Loucy (cell line): ENCODE data around the gene FAM83B.

Experiments used
- H2AFZ ChIP-seq: fragments of 200-600 bp; sonication (generic); 2 replicates; pipeline ENCODE4 v1.6.0; 2016; ENCODE audit warnings: antibody characterized with exemption, mild to moderate bottlenecking, low read length, moderate library complexity
- H3F3A ChIP-seq: fragments of 200-600 bp; 2 replicates; pipeline ENCODE4 v1.6.0; 2016; ENCODE audit warnings: antibody characterized with exemption, low read depth, mild to moderate bottlenecking
- H3K27me3 ChIP-seq: fragments of 200-600 bp; sonication (generic); 2 replicates; pipeline ENCODE4 v1.6.1; 2014; ENCODE audit warnings: low read length, mild to moderate bottlenecking; ENCODE audit not compliant: insufficient read depth, poor library complexity, severe bottlenecking
- H3K36me3 ChIP-seq: fragments of 200-600 bp; sonication (generic); 2 replicates; pipeline ENCODE4 v1.6.1; 2016; ENCODE audit warnings: low read length; ENCODE audit not compliant: insufficient read depth
- H3K4me1 ChIP-seq: fragments of 200-600 bp; sonication (generic); 2 replicates; pipeline ENCODE4 v1.5.1; 2014; ENCODE audit warnings: low read length, mild to moderate bottlenecking; ENCODE audit not compliant: insufficient read depth, poor library complexity, severe bottlenecking
- H3K4me2 ChIP-seq: fragments of 200-600 bp; sonication (generic); 2 replicates; pipeline ENCODE4 v1.6.0; 2014; ENCODE audit warnings: antibody characterized with exemption, low read length, low read depth, mild to moderate bottlenecking; ENCODE audit not compliant: poor library complexity, severe bottlenecking
- H3K4me3 ChIP-seq: fragments of 200-600 bp; sonication (generic); 2 replicates; pipeline ENCODE4 v1.5.1; 2014; ENCODE audit warnings: low read length, mild to moderate bottlenecking, mixed read lengths; ENCODE audit not compliant: poor library complexity, severe bottlenecking
- H3K79me2 ChIP-seq: fragments of 200-600 bp; sonication (generic); 2 replicates; pipeline ENCODE4 v1.6.1; 2014; ENCODE audit warnings: low read length; ENCODE audit not compliant: insufficient read depth
- H3K9ac ChIP-seq: fragments of 200-600 bp; sonication (generic); 2 replicates; pipeline ENCODE4 v1.6.0; 2014; ENCODE audit warnings: mild to moderate bottlenecking, low read depth, low read length, moderate library complexity; ENCODE audit not compliant: poor library complexity, severe bottlenecking
- H3K9me2 ChIP-seq: fragments of 200-600 bp; sonication (generic); replicated peaks from 2 replicates; pipeline ENCODE4 v1.6.1; 2016; ENCODE audit warnings: low read depth, low read length, mixed read lengths
- H3K9me3 ChIP-seq: fragments of 200-600 bp; sonication (generic); 2 replicates; pipeline ENCODE4 v1.6.1; 2014; ENCODE audit warnings: mild to moderate bottlenecking, antibody characterized with exemption, low read length, low read depth; ENCODE audit not compliant: insufficient read depth
- H4K20me1 ChIP-seq: fragments of 200-600 bp; sonication (generic); 2 replicates; pipeline ENCODE4 v1.6.0; 2014; ENCODE audit warnings: antibody characterized with exemption, low read length, mild to moderate bottlenecking; ENCODE audit not compliant: insufficient read depth, poor library complexity, severe bottlenecking
- EZH2phosphoT487 ChIP-seq: fragments of 200-600 bp; IDR thresholded peaks from 2 replicates; pipeline ENCODE4 v1.6.1; 2018; ENCODE audit warnings: antibody characterized with exemption, mild to moderate bottlenecking, moderate library complexity, borderline replicate concordance
- TF ChIP-seq, protein P1 (sequence below): fragments of 200-600 bp; sonication (generic); conservative IDR thresholded peaks from 2 replicates; pipeline ENCODE4 v1.5.1; 2014; ENCODE audit warnings: mild to moderate bottlenecking, antibody characterized with exemption, low read length

The FAM83B gene

DNA sequence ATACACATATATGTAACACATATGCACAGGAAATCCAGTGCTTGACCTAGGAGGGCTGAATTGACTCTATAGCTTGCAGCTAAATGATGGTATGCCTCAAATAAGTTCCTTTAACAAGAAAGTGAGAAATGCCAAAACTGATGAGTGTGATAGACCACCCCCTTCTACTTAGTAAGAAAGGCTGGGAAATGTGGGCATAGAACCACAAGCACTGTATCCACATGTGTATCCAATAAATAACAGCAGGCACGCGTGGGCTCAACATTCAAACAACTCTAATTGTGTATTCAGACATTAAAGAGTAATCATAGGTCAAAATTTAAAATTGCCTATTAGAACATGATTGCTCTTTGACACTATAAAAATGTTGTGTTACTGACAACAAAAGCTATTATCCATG is 54.1 kb downstream of the FAM83B start:
- Histone ChIP-seq H3F3A (no peaks in the 10 kb centered on the region), H3K4me1 (no peaks in the 10 kb centered on the region), H3K36me3 (no peaks in the 10 kb centered on the region), H3K9me3 (no peaks in the 10 kb centered on the region), H3K4me2 (no peak overlapping the region), H3K4me3 (no peak overlapping the region), H4K20me1 (no peaks in the 10 kb centered on the region), H2AFZ (no peak overlapping the region), H3K27me3 (no peaks in the 10 kb centered on the region), H3K9me2 (no peaks in the 10 kb centered on the region), H3K79me2 (no peaks in the 10 kb centered on the region), H3K9ac (no peak overlapping the region)
- no peak for TF ChIP-seq EZH2phosphoT487
- TF ChIP-seq, protein P1, sequence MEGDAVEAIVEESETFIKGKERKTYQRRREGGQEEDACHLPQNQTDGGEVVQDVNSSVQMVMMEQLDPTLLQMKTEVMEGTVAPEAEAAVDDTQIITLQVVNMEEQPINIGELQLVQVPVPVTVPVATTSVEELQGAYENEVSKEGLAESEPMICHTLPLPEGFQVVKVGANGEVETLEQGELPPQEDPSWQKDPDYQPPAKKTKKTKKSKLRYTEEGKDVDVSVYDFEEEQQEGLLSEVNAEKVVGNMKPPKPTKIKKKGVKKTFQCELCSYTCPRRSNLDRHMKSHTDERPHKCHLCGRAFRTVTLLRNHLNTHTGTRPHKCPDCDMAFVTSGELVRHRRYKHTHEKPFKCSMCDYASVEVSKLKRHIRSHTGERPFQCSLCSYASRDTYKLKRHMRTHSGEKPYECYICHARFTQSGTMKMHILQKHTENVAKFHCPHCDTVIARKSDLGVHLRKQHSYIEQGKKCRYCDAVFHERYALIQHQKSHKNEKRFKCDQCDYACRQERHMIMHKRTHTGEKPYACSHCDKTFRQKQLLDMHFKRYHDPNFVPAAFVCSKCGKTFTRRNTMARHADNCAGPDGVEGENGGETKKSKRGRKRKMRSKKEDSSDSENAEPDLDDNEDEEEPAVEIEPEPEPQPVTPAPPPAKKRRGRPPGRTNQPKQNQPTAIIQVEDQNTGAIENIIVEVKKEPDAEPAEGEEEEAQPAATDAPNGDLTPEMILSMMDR, result no peak

DNA sequence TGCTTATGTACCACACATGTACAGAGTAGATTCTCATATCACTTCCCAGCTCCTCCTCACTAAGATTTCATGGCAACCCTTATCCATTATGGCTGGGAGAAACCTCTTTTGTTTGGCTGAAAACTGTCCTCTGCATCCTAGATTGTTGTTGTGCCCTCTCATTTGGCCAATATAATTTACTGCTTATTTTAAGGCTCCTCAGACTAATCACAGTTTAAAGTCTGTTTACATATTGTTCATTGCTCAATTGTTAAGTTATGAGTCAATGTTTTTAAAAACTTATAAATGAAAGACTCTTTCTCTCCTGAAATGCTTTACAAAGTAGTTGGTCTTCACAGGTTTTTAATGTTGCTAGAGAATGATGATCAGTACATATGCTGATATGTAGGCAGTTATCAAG is 57.3 kb downstream of the FAM83B start:
- Histone ChIP-seq H3K9me2 (no peaks in the 10 kb centered on the region), H2AFZ (no peak overlapping the region), H3K4me1 (no peaks in the 10 kb centered on the region), H3K9me3 (no peaks in the 10 kb centered on the region), H3K4me3 (no peak overlapping the region), H3K27me3 (no peaks in the 10 kb centered on the region), H3K9ac (no peak overlapping the region), H3K79me2 (no peaks in the 10 kb centered on the region), H3K36me3 (no peaks in the 10 kb centered on the region), H3F3A (no peaks in the 10 kb centered on the region), H3K4me2 (no peak overlapping the region), H4K20me1 (no peaks in the 10 kb centered on the region)
- TF ChIP-seq, protein P1, result no peak

DNA sequence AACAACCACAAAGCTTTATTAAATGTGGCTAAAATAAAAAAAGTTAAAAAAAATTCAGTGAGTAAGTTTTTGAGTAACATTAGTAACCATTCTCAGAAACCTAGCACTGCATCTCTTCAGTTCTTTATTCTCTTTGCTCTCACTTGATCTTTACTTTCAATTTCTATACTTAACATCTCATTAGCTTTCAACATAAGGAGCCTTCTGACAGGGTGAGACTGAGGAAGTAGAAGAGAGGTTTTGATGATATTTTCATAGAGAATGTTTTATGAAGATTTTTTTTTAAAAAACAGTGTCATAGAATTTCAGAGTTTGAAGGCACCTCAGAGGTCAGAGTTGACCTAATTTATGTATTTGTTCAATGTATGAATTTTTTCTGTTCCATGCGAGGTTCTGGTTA is 60.8 kb downstream of the FAM83B start:
- Histone ChIP-seq H3K27me3 (no peaks in the 10 kb centered on the region), H4K20me1 (no peaks in the 10 kb centered on the region), H3K36me3 (no peaks in the 10 kb centered on the region), H3K79me2 (no peaks in the 10 kb centered on the region), H3K4me1 (no peaks in the 10 kb centered on the region), H3K9ac (no peak overlapping the region), H3K9me2 (no peaks in the 10 kb centered on the region), H3K4me2 (no peak overlapping the region), H3K4me3 (no peak overlapping the region), H3K9me3 (no peaks in the 10 kb centered on the region), H2AFZ (no peak overlapping the region), H3F3A (no peaks in the 10 kb centered on the region)
- no peak for TF ChIP-seq EZH2phosphoT487
- TF ChIP-seq, protein P1, result no peak
